HG02798 (cell line): ENCODE results near the gene UBE2J1.

Source experiments
- ATAC-seq: cut with Tn5 transposase; IDR thresholded peaks from one replicate; pipeline ENCODE4 v1.9.1; 2021; ENCODE audit warnings: mild to moderate bottlenecking; ENCODE audit not compliant: unreplicated experiment, poor library complexity

UBE2J1 gene

GRCh38 chr6:89368107-89368506, 15.6 kb upstream of the UBE2J1 start:
- no peak for ATAC-seq

- ATAC-seq: no peak
These were observed 12.1 kb upstream of the UBE2J1 start for GRCh38 chr6:89364586-89364985.

- ATAC-seq: no peak
These were observed 8.6 kb upstream of the UBE2J1 start for GRCh38 chr6:89361171-89361570.

- ATAC-seq: peak; percentile 51
These were observed 8.0 kb upstream of the UBE2J1 start for GRCh38 chr6:89360415-89360999.

GRCh38 chr6:89359561-89359960, 7.0 kb upstream of the UBE2J1 start:
- ATAC-seq: no peak

- ATAC-seq: peak; percentile 57
These were observed 4.9 kb upstream of the UBE2J1 start for GRCh38 chr6:89357390-89357789.

- no peak for ATAC-seq
These were observed 4.2 kb upstream of the UBE2J1 start for GRCh38 chr6:89356642-89357170.

- ATAC-seq: no peak
These were observed 3.1 kb upstream of the UBE2J1 start for GRCh38 chr6:89355511-89356194.

GRCh38 chr6:89353702-89354392, 1.3 kb upstream of the UBE2J1 start:
- no peak for ATAC-seq

GRCh38 chr6:89353118-89353556, 615 bp upstream of the UBE2J1 start:
- ATAC-seq: no peak

GRCh38 chr6:89351671-89352277, 748 bp downstream of the UBE2J1 start:
- no peak for ATAC-seq

- peak; percentile 25 for ATAC-seq
These were observed 2.1 kb downstream of the UBE2J1 start for GRCh38 chr6:89350281-89350966.

GRCh38 chr6:89348372-89348771, 4.2 kb downstream of the UBE2J1 start:
- no peak for ATAC-seq

GRCh38 chr6:89347825-89348224, 4.7 kb downstream of the UBE2J1 start:
- no peak for ATAC-seq

- no peak for ATAC-seq
These were observed 6.1 kb downstream of the UBE2J1 start for GRCh38 chr6:89346433-89346832.

GRCh38 chr6:89339565-89339964, 13.0 kb downstream of the UBE2J1 start:
- no peak for ATAC-seq

GRCh38 chr6:89335164-89335563, 17.4 kb downstream of the UBE2J1 start:
- no peak for ATAC-seq

- ATAC-seq: no peak
These were observed 21.6 kb downstream of the UBE2J1 start for GRCh38 chr6:89330910-89331309.

GRCh38 chr6:89328976-89329375, 23.5 kb downstream of the UBE2J1 start:
- ATAC-seq: no peak

- ATAC-seq: no peak
These were observed 28.2 kb downstream of the UBE2J1 start for GRCh38 chr6:89324304-89324703.
